PC-3 (cell line): Measurements from ENCODE around the gene MYLK2.

Experiments used
- CTCF ChIP-seq: fragments of 300-600 bp; sonication (generic); conservative IDR thresholded peaks from 2 replicates; pipeline ENCODE4 v1.5.1; 2017; ENCODE audit warnings: antibody characterized with exemption, low read depth, mild to moderate bottlenecking, low read length
- EZH2 ChIP-seq: fragments of 300-600 bp; sonication (generic); IDR thresholded peaks from one replicate; pipeline ENCODE4 v1.6.1; 2017; ENCODE audit warnings: antibody characterized with exemption, mild to moderate bottlenecking, low read length; ENCODE audit not compliant: unreplicated experiment

GRCh38 chr20:31872406-31872805 lies 53.2 kb downstream of the MYLK2 start:
- TF ChIP-seq CTCF (no peak), EZH2 (no peak)
